Heart left ventricle (tissue), 16 donors: ENCODE measurements around the gene RSPH1. TPM values are rescaled to one million over a fixed set of nuclear protein-coding genes. Genes with fewer than 3 reads are reported as not detected.

ENCODE experiments used
- ATAC-seq, 4 donors: fragments of 200-7000 bp; cut with Tn5 transposase; one replicate each; pipeline ENCODE4 v1.9.1; 2020 to 2022; ENCODE audit warnings: moderate library complexity in 4 of 4, mild to moderate bottlenecking in 3 of 4, moderate number of reproducible peaks in 1 of 4
- DNase-seq, 5 donors: peaks; one replicate each; pipeline ENCODE4 v3.0.0-alpha.2; 2020
- H3K27ac ChIP-seq, 12 donors: fragments of 200-600 bp; sonication (generic) in 4 of 12; one replicate each; pipeline versions ENCODE4 v1.5.0 to v1.8.0; 2016 to 2022; ENCODE audit warnings: mild to moderate bottlenecking in 2 of 12
- H3K27me3 ChIP-seq, 9 donors: fragments of 200-600 bp; sonication (generic) in 2 of 9; one replicate each; pipeline versions ENCODE4 v1.5.1 to v1.8.0; 2016 to 2022; ENCODE audit warnings: mild to moderate bottlenecking in 3 of 9
- H3K36me3 ChIP-seq, 9 donors: fragments of 200-600 bp; sonication (generic) in 2 of 9; one replicate each; pipeline versions ENCODE4 v1.5.0 to v1.8.0; 2018 to 2022; ENCODE audit warnings: mild to moderate bottlenecking in 2 of 9
- H3K4me1 ChIP-seq, 12 donors: fragments of 200-600 bp; sonication (generic) in 4 of 12; one replicate each; pipeline versions ENCODE4 v1.5.0 to v1.8.0; 2016 to 2022; ENCODE audit warnings: mild to moderate bottlenecking in 3 of 12
- H3K4me3 ChIP-seq, 12 donors: fragments of 200-600 bp; sonication (generic) in 4 of 12; one replicate each; pipeline versions ENCODE4 v1.5.0 to v1.8.0; 2017 to 2022; ENCODE audit warnings: mild to moderate bottlenecking in 9 of 12, moderate library complexity in 4 of 12
- H3K9me3 ChIP-seq, 12 donors: fragments of 200-600 bp; sonication (generic) in 4 of 12; one replicate each; pipeline versions ENCODE4 v1.5.0 to v1.8.0; 2016 to 2022; ENCODE audit warnings: mild to moderate bottlenecking in 1 of 12
- CTCF ChIP-seq, 12 donors: fragments of 200-600 bp; sonication (generic) in 4 of 12; IDR thresholded peaks; one replicate each; pipeline versions ENCODE4 v1.5.0 to v1.8.0; 2018 to 2022; ENCODE audit warnings: antibody characterized with exemption in 12 of 12, mild to moderate bottlenecking in 5 of 12
- POLR2A ChIP-seq, 2 donors: fragments of 450-650 bp; IDR thresholded peaks; one replicate each; pipeline ENCODE4 v1.6.1; 2017; ENCODE audit warnings: antibody characterized with exemption in 2 of 2, mild to moderate bottlenecking in 2 of 2, moderate library complexity in 2 of 2
- WGBS, 4 donors: extraction: QIAGEN DNeasy Blood & Tissue Kit in 2 of 4; methylation state at CpG; one replicate each; pipeline versions ENCODE4 v1.1.5 to v1.1.7; 2013 to 2018; 5-methylcytosine and 5-hydroxymethylcytosine counted together
- intact Hi-C, 10 donors: fragments of 100-400 bp; cut with DNase I; formaldehyde crosslinking; loops; one replicate each; pipeline versions ENCODE4 v1.11.1 to v1.14.2; 2022
- polyA plus RNA-seq, 2 donors: library from polyadenylated mRNA; stranded (reverse); fragments of 200-250 nt; gene quantifications; one replicate each; pipeline ENCODE4 v1.2.3, GENCODE V29; 2013
- total RNA-seq, 9 donors: library from RNA; depleted of rRNA in 2 of 9; stranded (reverse); fragments of >200 nt in 2 of 9; fragmentation: NEBNext Ultra II Directional in 3 of 9; extraction: Animal tissue kit (Norgen Biotek cat#: 25700) in 3 of 9; gene quantifications; one replicate each; pipeline versions ENCODE4 v1.1.0 to v1.2.4, GENCODE V29; 2016 to 2023
- donor health status: ischemic (EF 13 %, LVEDD 7.1; RV severe dilation, severe dysfunction).
- donor health status: healthy with polysubstance abuse.
- donor health status: DM: no; HTN: yes; CAD: no.
- donor health status: DM: no; HTN: no; CAD: no.
- donor health status: ischemic (EF 25% LVEDD 6.9; RV normal size, moderate dysfunction).
- donor health status: ischemic (EF 25% LVEDD 5.7; RV mildly dilated, moderate dysfunction).
- donor health status: healthy.
- donor health status: DM: yes; HTN: yes; CAD: no.
- donor health status: ischemic (EF 35%, LVEDD 5.7; RV mildly dilated, moderate dysfunction).
- donor health status: nonischemic (EF 11% LVEDD 7.7; RV severe dilation, severe dysfunction).
- donor health status: DM: yes; HTN: yes; CAD: no.
- donor health status: PGD.
- donor health status: ischemic (EF 29% LVEDD 5.4; RV normal size, mild dysfunction).
- donor health status: nonischemic (EF 23%, LVEDD 6.1; RV moderate dilation, normal function).

The RSPH1 gene
- total and polyA plus RNA-seq, 11 donors, result 0.11 to 0.18 TPM; not detected in 9

- WGBS, 4 donors, result 66 to 79% (median 71%) methylated on average over 1 of the region's 1 CpG
- Histone ChIP-seq H3K4me3 (no peak overlapping the region), H3K27ac (no peak overlapping the region), H3K27me3 (peaks cover 0 to 11% (median 0%) of the 10 kb centered on the region in 9 donors), H3K36me3 (no peaks in the 10 kb centered on the region), H3K4me1 (peaks cover 0 to 9% (median 0%) of the 10 kb centered on the region in 12 donors), H3K9me3 (no peaks in the 10 kb centered on the region)
- no peak for ATAC-seq
- intact Hi-C loops, result no loop called here
- no peak for DNase-seq
- no peak for TF ChIP-seq CTCF (IDR thresholded peaks at IDR 0.05)
- no peak for TF ChIP-seq POLR2A (IDR thresholded peaks at IDR 0.05)
These were observed 4.7 kb downstream of the RSPH1 start for GRCh38 chr21:42491328-42491727.

DNA sequence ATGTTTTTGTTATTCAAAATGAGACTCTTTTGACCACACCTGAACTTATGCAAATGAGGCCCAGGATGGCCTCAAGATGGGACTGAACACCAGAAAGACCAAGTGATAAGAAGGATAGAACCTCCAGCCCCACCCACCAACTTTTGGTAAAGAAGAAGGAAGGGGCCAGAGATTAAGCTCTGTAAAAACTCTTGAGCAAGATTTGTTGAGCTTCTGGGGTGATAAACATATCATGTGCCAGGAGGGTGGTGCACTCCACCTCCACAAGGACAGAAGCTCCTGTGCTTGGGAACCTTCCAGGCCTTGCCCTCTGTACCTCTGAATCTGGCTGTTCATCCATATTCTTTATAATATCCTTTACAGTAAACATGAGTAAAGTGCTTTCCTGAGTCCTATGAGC, 5.3 kb downstream of the RSPH1 start:
- peaks cover 0 to 11% (median 0%) of the 10 kb centered on the region in 9 donors for H3K27me3 ChIP-seq
- intact Hi-C loops, result no loop called here
- H3K36me3 ChIP-seq, result no peaks in the 10 kb centered on the region
- no peak overlapping the region for H3K4me3 ChIP-seq
- peaks cover 0 to 6% (median 0%) of the 10 kb centered on the region in 12 donors for H3K4me1 ChIP-seq
- DNase-seq (no peak), ATAC-seq (no peak)
- no peaks in the 10 kb centered on the region for H3K9me3 ChIP-seq
- TF ChIP-seq POLR2A (IDR thresholded peaks at IDR 0.05) (no peak), CTCF (IDR thresholded peaks at IDR 0.05) (no peak)
- no peak overlapping the region for H3K27ac ChIP-seq

DNA sequence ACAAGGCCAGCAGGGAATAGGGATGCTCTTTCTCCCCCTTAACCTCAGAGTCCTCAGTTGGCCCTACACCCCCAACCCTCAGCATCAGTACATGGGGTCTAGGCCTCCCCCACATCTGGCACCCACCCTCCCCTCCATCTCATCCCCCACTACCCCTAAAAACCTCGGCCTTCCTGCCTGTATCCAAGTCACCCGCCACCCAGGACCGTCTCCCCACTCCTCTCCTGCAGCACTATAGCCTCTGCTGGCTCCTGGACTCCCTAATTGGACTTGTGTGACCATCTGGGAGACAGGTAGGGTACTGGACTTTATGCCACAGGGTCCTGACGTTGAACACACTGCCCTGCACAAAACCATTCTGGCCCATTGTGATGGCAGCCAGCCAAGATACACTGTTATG, 6.0 kb downstream of the RSPH1 start:
- Histone ChIP-seq H3K27ac (no peak overlapping the region), H3K36me3 (no peaks in the 10 kb centered on the region), H3K4me1 (no peaks in the 10 kb centered on the region), H3K9me3 (no peaks in the 10 kb centered on the region), H3K27me3 (peaks cover 0 to 11% (median 0%) of the 10 kb centered on the region in 9 donors), H3K4me3 (no peak overlapping the region)
- TF ChIP-seq CTCF (IDR thresholded peaks at IDR 0.05), result no peak
- no peak for TF ChIP-seq POLR2A (IDR thresholded peaks at IDR 0.05)
- 75 to 88% (median 79%) methylated on average over 4 of the region's 4 CpGs for WGBS, 4 donors
- intact Hi-C loops, result loop anchor here in 1 of 10 donors (10.0 kb wide), 1 partner anchor 225 kb away; no protein-coding TSS in a partner anchor
- ATAC-seq (no peak), DNase-seq (no peak)

GRCh38 chr21:42489006-42489563, 6.9 kb downstream of the RSPH1 start:
- DNase-seq (no peak), ATAC-seq (no peak)
- no peak overlapping the region for H3K27ac ChIP-seq
- H3K4me3 ChIP-seq, result no peak overlapping the region
- H3K27me3 ChIP-seq, result peaks cover 0 to 11% (median 0%) of the 10 kb centered on the region in 9 donors
- H3K4me1 ChIP-seq, result no peaks in the 10 kb centered on the region
- TF ChIP-seq CTCF (IDR thresholded peaks at IDR 0.05), result no peak
- no peak for TF ChIP-seq POLR2A (IDR thresholded peaks at IDR 0.05)
- intact Hi-C loops, result loop anchor here in 1 of 10 donors (10.0 kb wide), 1 partner anchor 226 kb away; no protein-coding TSS in a partner anchor
- H3K9me3 ChIP-seq, result no peaks in the 10 kb centered on the region
- 56 to 76% (median 68%) methylated on average over 2 of the region's 2 CpGs for WGBS, 4 donors
- no peaks in the 10 kb centered on the region for H3K36me3 ChIP-seq
